NCI-H2081 treated with DMSO at 0.1 percent for 48 hours (cell line): ENCODE measurements around the gene TRIM23.
"Not testable (repeated sequence)": the region's sequence is repeated elsewhere in the genome, so short reads cannot be mapped to it uniquely, and the experiment has no call there.

Experiments used
- DNase-seq: peaks from one replicate; lab custom pipeline; 2025; lab: John Stamatoyannopoulos, UW

Gene TRIM23

GRCh38 chr5:65624025-65624570 is at the start of gene TRIM23:
Gene TRIM23 (minus strand): TSS chr5:65624333. CDS start chr5:65624274, 59 bp downstream.
- peak; percentile 46 for DNase-seq

DNA sequence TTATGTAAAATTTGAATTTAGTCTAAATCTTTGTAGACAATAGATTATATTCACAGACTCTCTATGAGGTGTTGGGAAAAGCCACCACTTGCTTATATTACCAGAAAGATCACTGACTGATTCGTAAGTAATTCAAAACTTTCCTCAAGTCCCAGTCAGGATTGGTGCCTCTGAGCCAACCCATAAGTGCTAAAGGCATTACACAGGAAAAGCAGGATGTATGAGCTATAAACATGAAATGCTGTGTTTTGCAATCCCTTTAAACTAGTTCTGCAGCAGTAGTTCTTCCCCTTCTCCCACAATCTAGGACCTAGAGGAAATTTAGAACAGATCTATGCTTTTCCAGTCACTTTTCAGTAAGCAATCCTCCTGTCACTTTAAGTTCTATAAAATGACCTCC is 48.7 kb upstream of the TRIM23 start:
- DNase-seq = no peak

- no peak for DNase-seq
These were observed 44.6 kb upstream of the TRIM23 start for GRCh38 chr5:65668696-65669095.

GRCh38 chr5:65663804-65664521 is 39.8 kb upstream of the TRIM23 start:
- DNase-seq = no peak

GRCh38 chr5:65654713-65655112 is 30.6 kb upstream of the TRIM23 start:
- no peak for DNase-seq

- no peak for DNase-seq
These were observed 27.0 kb upstream of the TRIM23 start for GRCh38 chr5:65651144-65651543.

DNA sequence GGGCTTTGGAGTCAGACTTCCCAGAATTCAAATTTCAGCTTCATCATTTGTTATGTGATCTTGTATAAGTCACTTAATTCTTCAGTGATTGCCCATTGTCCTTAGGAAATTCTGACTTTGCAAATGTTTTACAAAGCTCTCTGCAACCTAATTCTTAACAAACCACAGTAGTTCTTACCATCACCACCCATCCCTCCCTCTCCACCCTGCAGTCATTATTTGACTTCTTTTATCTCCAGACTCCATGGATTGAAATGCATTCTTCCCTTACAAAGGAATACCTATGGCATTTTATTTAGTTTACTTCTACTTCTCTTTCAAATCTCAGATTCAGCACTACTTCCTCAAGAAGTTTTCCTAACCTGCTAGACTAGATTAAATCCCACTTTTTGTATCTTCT is 23.8 kb upstream of the TRIM23 start:
- DNase-seq = no peak

- DNase-seq = no peak
These were observed 22.8 kb upstream of the TRIM23 start for GRCh38 chr5:65646938-65647337.

DNA sequence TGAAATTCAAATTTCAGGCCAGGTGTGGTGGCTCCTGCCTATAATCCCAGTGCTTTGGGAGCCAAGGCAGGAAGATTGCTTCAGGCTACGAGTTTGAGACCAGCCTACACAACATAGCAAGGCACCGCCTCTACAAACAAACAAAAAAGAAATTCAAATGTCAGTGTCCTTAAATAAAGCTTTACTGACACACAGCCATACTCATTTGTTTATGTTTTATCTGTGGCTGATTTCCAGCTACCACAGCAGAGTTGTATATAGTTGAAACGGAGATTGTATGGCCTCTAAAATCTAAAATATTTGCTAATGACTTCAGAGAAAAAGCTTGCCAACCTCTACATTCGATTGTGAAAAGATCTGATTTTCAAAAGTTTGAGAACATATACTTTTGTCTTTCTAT is 16.1 kb upstream of the TRIM23 start:
- DNase-seq = no peak

- no peak for DNase-seq
These were observed 6.8 kb upstream of the TRIM23 start for GRCh38 chr5:65630981-65631380.

DNA sequence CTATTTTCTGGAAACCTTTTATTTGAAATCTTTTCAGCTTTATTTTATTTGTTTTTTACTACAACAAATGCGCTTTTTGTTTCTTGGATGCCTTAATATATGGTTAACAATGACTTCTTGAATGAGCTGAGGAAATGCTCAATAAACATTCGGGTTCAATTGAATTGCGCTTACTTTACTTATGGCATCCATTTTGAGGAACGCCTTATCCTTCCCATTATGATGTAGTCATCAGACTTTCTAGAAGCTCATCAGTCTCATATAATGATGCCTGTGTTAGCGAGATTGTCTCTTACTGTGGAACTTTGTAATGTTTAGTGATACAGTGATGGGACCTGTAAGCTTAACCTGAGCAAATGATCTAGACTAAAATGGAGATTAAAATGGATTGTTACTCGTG is 1.6 kb upstream of the TRIM23 start:
- no peak for DNase-seq

DNA sequence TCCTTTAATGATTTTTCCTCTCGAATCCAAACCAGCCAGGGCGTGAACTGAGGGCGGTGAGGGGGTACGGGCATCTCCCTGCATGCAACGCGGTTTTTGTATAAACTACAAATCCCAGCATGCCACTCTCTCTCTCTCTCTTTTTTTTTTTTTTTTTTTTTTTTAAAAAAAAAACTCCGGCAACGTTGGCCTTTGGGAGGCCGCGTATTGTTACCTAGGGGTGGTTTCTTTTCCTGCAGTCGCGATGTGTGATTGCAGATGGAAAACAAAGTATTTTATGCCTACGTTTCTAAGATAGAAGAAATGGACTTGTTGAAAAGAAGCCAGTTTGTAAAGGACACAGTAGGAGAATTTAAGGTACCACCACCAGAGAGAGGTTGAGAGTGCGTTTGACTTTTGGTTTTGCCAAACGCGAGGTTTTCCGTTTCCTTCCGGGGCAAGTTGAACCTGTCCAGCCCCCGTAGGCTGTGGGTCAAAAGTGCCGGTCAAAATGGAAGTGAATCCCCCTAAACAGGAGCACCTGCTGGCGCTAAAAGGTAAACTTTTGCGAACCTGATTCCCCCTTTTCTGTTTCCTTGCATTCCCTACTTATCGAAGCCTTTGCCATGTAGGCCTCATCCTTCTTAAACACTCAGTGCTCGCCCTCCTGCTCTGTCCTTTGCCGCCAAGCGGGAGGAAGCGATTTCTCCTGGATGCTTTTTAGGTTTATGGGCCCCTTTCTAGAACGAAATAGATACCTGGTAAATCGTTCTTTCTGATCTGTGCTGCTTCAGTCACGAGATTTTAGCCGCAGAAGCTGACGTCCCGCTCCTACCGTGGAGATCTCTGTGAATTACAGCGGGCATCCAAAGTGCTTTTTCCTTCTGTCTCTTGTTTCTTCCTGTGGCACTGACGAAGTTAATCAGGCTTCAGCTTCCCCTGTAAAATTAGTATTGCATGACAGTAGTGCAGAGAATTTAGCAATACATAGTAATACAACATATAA is 730 bp upstream of the TRIM23 start, which contains the start of the genes SHLD3 and TRAPPC13:
Gene SHLD3 (plus strand): TSS at position 457 of the 985 bp plus-strand sequence. CDS start 4,561 bp downstream, outside the sequence.
Gene TRAPPC13 (plus strand): TSS at position 457 of the 985 bp plus-strand sequence. CDS start 34 bp downstream, at position 491.
- peak; percentile 72 for DNase-seq

- DNase-seq = no peak
These were observed 651 bp downstream of the TRIM23 start for GRCh38 chr5:65623482-65623881.

GRCh38 chr5:65621961-65622360 is 2.2 kb downstream of the TRIM23 start:
- not testable (repeated sequence) for DNase-seq

DNA sequence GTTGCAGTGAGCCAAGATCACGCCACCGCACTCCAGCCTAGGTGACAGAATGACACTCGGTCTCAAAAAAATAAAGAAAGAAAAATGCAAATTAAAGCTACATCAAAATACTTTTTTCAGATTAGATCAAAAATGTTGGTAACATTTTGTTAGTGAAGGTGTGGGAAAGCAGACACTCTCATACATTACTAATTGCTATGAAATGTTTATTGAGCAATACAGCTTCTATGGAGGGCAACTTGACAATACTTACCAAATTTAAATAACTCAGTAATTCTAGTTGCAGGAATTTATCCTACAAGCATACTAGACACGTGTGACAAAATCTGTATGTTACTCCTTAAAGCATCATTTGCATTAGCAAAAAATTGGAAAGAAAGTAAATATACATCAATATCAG is 4.1 kb downstream of the TRIM23 start:
- DNase-seq = no peak

DNA sequence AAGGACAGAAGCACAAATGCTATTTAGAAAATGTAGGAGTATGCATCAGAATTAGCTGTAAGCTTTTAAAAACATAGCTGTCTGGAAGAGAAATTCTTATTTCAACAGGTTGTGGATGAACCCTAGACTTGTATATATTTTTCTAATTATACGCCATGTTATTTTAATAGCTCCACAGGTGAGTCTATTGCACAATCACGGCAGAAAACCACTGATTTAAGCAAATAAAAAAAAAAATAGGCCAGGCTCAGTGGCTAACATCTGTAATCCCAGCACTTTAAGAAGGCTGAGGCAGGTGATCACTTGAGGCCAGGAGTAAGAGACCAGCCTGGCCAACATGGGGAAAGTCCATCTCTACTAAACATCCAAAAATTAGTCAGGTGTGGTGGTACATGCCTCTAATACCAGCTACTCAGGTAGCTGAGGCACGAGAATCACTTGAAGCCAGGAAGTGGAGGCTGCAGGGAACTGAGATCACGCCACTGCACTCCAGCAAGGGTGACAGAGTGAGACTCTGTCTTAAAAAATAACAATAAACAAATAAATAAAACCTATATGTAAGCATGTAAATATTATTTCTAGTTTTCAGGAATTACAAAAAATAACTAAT is 11.7 kb downstream of the TRIM23 start:
- no peak for DNase-seq

GRCh38 chr5:65611524-65611923 is 12.6 kb downstream of the TRIM23 start:
- DNase-seq = no peak

DNA sequence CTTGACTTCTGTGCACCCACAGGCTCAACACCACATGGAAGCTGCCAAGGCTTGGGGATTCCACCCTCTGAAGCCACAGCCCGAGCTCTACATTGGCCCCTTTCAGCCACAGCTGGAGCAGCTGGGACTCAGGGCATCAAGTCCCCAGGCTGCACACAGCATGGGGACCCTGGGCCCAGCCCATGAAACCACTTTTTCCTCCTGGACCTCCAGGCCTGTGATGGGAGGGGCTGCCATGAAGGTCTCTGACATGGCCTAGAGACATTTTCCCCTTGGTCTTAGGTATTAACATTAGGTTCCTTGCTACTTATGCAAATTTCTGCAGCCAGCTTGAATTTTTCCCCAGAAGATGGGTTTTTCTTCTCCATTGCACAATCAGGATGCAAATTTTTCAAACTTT is 22.4 kb downstream of the TRIM23 start:
- DNase-seq = not testable (repeated sequence)

DNA sequence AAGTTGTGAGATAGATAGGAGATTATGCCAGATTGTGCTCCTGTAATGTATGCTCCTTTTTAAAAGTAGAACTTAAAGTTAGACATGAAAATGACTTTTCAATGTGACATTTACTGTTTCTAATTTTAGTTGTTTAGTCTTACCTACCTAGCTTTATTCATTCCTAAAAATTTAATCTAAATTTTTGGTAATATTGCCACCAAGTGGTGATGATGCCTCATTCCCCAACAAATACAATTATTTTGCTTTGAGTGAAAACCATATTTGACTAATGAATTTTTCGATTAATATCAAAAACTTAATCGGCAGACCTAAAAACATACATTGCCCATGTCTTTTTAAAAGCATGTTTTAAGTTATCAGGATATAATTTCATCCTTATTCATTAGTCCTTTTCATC is 35.4 kb downstream of the TRIM23 start:
- no peak for DNase-seq

- DNase-seq = no peak
These were observed 47.0 kb downstream of the TRIM23 start for GRCh38 chr5:65577141-65577540.

DNA sequence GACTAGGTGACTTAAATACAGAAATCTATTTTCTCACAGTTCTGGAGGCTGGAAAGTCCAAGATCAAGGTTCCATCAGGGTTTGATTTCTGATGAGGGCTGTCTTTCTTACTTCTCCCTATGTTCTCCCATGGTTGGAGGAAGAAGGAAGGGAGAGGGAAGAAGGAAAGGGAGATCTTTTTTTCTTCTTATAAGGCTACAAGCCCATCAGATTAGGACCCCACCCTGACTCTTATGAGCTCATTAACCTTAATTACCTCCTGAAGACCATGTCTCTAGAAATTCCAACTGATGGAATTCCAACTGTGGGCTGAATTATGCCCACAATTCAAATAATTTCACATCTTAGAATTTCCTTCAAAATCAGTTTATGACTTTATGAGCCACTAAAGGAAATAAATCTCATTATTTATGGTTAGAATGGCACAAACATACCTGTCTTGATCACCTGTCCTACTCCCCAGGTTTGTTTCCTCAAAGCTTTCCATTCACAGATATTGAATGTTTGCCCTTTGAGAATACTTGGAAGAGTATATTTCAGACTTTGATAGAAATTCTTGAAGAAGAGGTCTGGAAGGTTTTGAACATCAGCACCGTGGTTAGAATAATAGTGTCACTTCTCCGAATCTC is 53.4 kb downstream of the TRIM23 start:
- no peak for DNase-seq

DNA sequence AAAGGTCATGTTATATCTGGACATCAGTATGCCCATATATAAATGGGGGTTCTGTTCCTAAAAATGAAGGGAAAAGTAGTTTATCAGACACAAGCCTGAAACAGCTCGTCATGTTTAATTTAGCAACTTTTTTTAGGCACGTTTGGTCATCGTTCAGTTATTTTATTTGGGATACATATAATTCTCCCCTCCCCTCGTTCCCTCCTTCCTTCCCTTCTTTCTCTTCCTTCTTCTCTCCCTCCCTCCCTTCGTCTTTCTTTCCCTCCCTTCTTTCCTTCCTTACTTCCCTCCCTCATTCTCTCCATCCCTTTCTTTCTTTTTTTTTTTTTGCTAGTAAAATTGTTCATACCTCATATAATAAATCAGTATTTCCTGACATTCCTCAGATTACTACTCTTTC is 57.6 kb downstream of the TRIM23 start:
- no peak for DNase-seq
